K562 (cell line): ENCODE data around the gene PKD1L1. TPM values are rescaled to one million over a fixed set of nuclear protein-coding genes. Genes with fewer than 3 reads are reported as not detected.

Experiments used
- ATAC-seq: fragments of 200-7000 bp; cut with Tn5 transposase; 3 replicates; pipeline ENCODE4 v1.9.1; 2020; ENCODE audit warnings: moderate library complexity
- BruUV-seq: library from RNA; stranded (reverse); fragments of 400-500 nt; replicated peaks from 2 replicates; lab custom pipeline; 2021; lab: Mats Ljungman, UMichigan
- CTCF ChIA-PET: fragments of 300-600 bp; formaldehyde crosslinking; extraction: SDS; loops from one replicate; lab custom pipeline; 2021; ENCODE audit warnings: low intra/inter-chr PET ratio; lab: Yijun Ruan, JAX
- POLR2A ChIA-PET: fragments of 300-600, 350-650 bp; sonication (Branson Sonifier 250); formaldehyde crosslinking; extraction: SDS; loops from one replicate; lab custom pipeline; 2021; ENCODE audit warnings: antibody characterized with exemption, inconsistent platforms; lab: Yijun Ruan, JAX
- DNase-seq, 4 experiments: peaks; one replicate each; pipeline versions ENCODE4 v3.0.0 to v3.0.0-alpha.2; 2011 to 2018; ENCODE audit warnings: low spot score in 3 of 4, mixed read lengths in 3 of 4; ENCODE audit errors: extremely low read depth in 1 of 4
- FAIRE-seq: peaks from 2 replicates; lab custom pipeline; 2011; peaks lifted over from hg19 to GRCh38; lab: Jason Lieb, UNC
- H2AFZ ChIP-seq: 2 replicates; pipeline ENCODE4 v1.6.0; 2011; ENCODE audit warnings: low read depth, low read length, control low read depth, inconsistent platforms
- H3K27ac ChIP-seq: fragments of 200-600 bp; 3 replicates; pipeline ENCODE4 v1.8.0; 2011; ENCODE audit warnings: low read depth, mild to moderate bottlenecking, control low read depth, inconsistent platforms, low read length, moderate library complexity, mixed read lengths; ENCODE audit errors: extremely low read depth
- H3K27me3 ChIP-seq, 2 experiments: fragments of 300-600 bp in 1 of 2; 2 replicates in 1 of 2; 3 replicates in 1 of 2; pipeline versions ENCODE4 v1.6.0 to v1.8.0; 2011; ENCODE audit warnings: inconsistent platforms in 2 of 2, low read length in 2 of 2, mild to moderate bottlenecking in 1 of 2, mixed read lengths in 1 of 2, moderate library complexity in 1 of 2; ENCODE audit not compliant: control insufficient read depth in 2 of 2, insufficient read depth in 2 of 2
- H3K36me3 ChIP-seq: fragments of 300-600 bp; 3 replicates; pipeline ENCODE4 v1.8.0; 2011; ENCODE audit warnings: mild to moderate bottlenecking, low read length, inconsistent platforms; ENCODE audit not compliant: control insufficient read depth, insufficient read depth
- H3K4me1 ChIP-seq, 2 experiments: fragments of 200-600 bp in 1 of 2; replicated peaks in 1 of 2; 2 replicates in 1 of 2; 3 replicates in 1 of 2; pipeline versions ENCODE4 v1.5.1 to v1.8.0; 2011; ENCODE audit warnings: inconsistent platforms in 2 of 2, low read length in 2 of 2, mild to moderate bottlenecking in 1 of 2, mixed read lengths in 1 of 2, moderate library complexity in 1 of 2; ENCODE audit not compliant: control insufficient read depth in 2 of 2, insufficient read depth in 2 of 2
- H3K4me2 ChIP-seq: 2 replicates; pipeline ENCODE4 v1.6.1; 2011; ENCODE audit warnings: low read length, control low read depth, inconsistent platforms, mixed read lengths; ENCODE audit not compliant: insufficient read depth
- H3K4me3 ChIP-seq: fragments of 200-600 bp; sonication (generic), shearing (Covaris generic); 2 replicates; pipeline ENCODE4 v1.5.1; 2016; ENCODE audit warnings: control low read depth, inconsistent platforms
- H3K79me2 ChIP-seq: fragments of 200-600 bp; 3 replicates; pipeline ENCODE4 v1.8.0; 2011; ENCODE audit warnings: low read length, inconsistent platforms; ENCODE audit not compliant: control insufficient read depth, insufficient read depth
- H3K9ac ChIP-seq, 2 experiments: 2 replicates each; pipeline versions ENCODE4 v1.6.0 to v1.6.1; 2011; ENCODE audit warnings: low read depth in 2 of 2, low read length in 2 of 2, control low read depth in 1 of 2, inconsistent platforms in 1 of 2, mild to moderate bottlenecking in 1 of 2, mixed read lengths in 1 of 2; ENCODE audit not compliant: insufficient read depth in 1 of 2
- H3K9me1 ChIP-seq: one replicate; pipeline ENCODE4 v1.6.0; 2011; ENCODE audit warnings: inconsistent platforms, mild to moderate bottlenecking, low read length, moderate library complexity; ENCODE audit not compliant: control insufficient read depth, insufficient read depth
- H3K9me3 ChIP-seq: replicated peaks from 2 replicates; pipeline ENCODE4 v1.5.1; 2011; ENCODE audit warnings: low read depth, low read length, inconsistent platforms; ENCODE audit not compliant: control insufficient read depth, insufficient read depth
- H4K20me1 ChIP-seq: replicated peaks from 2 replicates; pipeline ENCODE4 v1.6.1; 2011; ENCODE audit warnings: low read length, inconsistent platforms, mixed read lengths; ENCODE audit not compliant: control insufficient read depth, insufficient read depth
- CEBPG ChIP-seq, 3 experiments: fragments of 200-800 bp in 1 of 3; sonication (Bioruptor generic) in 1 of 3; sonication (generic) in 1 of 3; formaldehyde crosslinking in 1 of 3; IDR thresholded peaks in 2 of 3; conservative IDR thresholded peaks in 1 of 3; 2 replicates each; pipeline versions ENCODE4 v1.6.1 to v1.8.0; 2016 to 2022; ENCODE audit warnings: missing compliant biosample characterization in 2 of 3, missing genetic modification characterization in 2 of 3, mild to moderate bottlenecking in 1 of 3, missing genetic modification reagents in 1 of 3
- KHSRP ChIP-seq: fragments of 450-650 bp; IDR thresholded peaks from 2 replicates; pipeline ENCODE4 v1.6.1; 2017
- NFE2L1 ChIP-seq: fragments of 450-650 bp; IDR thresholded peaks from 2 replicates; pipeline ENCODE4 v1.6.1; 2016; ENCODE audit warnings: missing genetic modification characterization, low read depth, mild to moderate bottlenecking, missing compliant biosample characterization, moderate library complexity, borderline replicate concordance
- SIRT6 ChIP-seq: IDR thresholded peaks from one replicate; pipeline ENCODE4 v1.6.1; 2012; ENCODE audit warnings: low read depth, mild to moderate bottlenecking, control low read depth, inconsistent platforms, low read length, moderate library complexity
- TEAD2 ChIP-seq: fragments of 450-650 bp; IDR thresholded peaks from 2 replicates; pipeline ENCODE4 v1.6.1; 2016; ENCODE audit warnings: missing genetic modification characterization, control low read depth, missing compliant biosample characterization
- WGBS: fragments of 100-300 bp; shearing (Covaris generic); methylation state at CpG from one replicate; pipeline ENCODE4 v1.1.6; 2016; ENCODE audit warnings: low coverage, mixed read lengths; ENCODE audit not compliant: insufficient coverage; ENCODE audit errors: missing lambda C conversion rate; 5-methylcytosine and 5-hydroxymethylcytosine counted together
- in situ Hi-C: fragments of 300-500 bp; cut with MboI; formaldehyde crosslinking; loops from 4 replicates; pipeline ENCODE4 v1.15.0; 2018; ENCODE audit warnings: inconsistent platforms, mixed read lengths
- intact Hi-C: fragments of 100-400 bp; cut with micrococcal nuclease; formaldehyde crosslinking; loops from 2 replicates; pipeline ENCODE4 v1.14.2; 2022
- polyA plus RNA-seq, 8 experiments: library from polyadenylated mRNA; depleted of rRNA in 4 of 8; stranded (reverse) in 5 of 8; unstranded in 3 of 8; fragments of >200 nt; fragmentation: Nextera tagmentation in 2 of 8; fragmentation: Illumina TruSeq in 1 of 8; extraction: Ambion mirVana in 2 of 8; extraction: Trizol in 1 of 8; gene quantifications; 2 replicates each; pipeline versions ENCODE4 v1.2.1 to v1.2.3, GENCODE V29; 2011 to 2014; ENCODE audit warnings: inconsistent platforms in 1 of 8, missing spikeins in 1 of 8
- total RNA-seq, 7 experiments: library from RNA; depleted of rRNA in 6 of 7; stranded (reverse); fragments of >200 nt in 6 of 7; fragmentation: Illumina TruSeq in 2 of 7; extraction: Trizol in 2 of 7; gene quantifications; 2 replicates each; pipeline versions ENCODE4 v1.2.1 to v1.2.3, GENCODE V29; 2011 to 2021; ENCODE audit warnings: low replicate concordance in 1 of 7
- TF ChIP-seq, protein P1 (sequence below): sonication (generic); formaldehyde crosslinking; IDR thresholded peaks from 2 replicates; pipeline ENCODE4 v1.8.0; 2023; ENCODE audit warnings: mild to moderate bottlenecking, missing genetic modification reagents

The PKD1L1 gene
- total and polyA plus RNA-seq, 9 of the 15 experiments (the other 6 are each of a cell fraction or from before 2014, with no cell fraction given): 0.01 to 0.02 TPM; not detected in 7

DNA sequence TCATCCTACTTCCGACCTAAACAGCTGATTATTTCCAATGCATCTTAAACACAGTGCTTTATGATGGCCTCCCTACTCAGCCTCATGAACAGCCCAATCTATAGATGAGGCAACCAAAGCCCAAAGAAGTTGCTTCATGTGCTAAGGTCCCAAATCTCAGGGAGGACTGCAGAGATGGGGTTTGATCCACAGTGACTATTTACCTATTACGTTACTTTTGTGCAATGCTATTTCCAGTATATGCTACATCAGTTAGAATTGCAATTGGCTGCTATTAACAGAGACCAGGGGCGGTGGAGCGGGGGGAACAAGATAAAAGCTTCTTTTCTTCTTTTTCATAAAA is 213.3 kb downstream of the PKD1L1 start:
- POLR2A ChIA-PET: no interaction called here
- H3K4me2 ChIP-seq: no peak overlapping the region
- 2% methylated on average over 4 of the region's 4 CpGs for WGBS
- no peak overlapping the region for H3K9ac ChIP-seq
- H3K9me1 ChIP-seq: no peaks in the 10 kb centered on the region
- DNase-seq: no peak
- H3K36me3 ChIP-seq: no peaks in the 10 kb centered on the region
- no peaks in the 10 kb centered on the region for H4K20me1 ChIP-seq
- intact Hi-C loops: no loop called here
- no peak for ATAC-seq
- H2AFZ ChIP-seq: no peak overlapping the region
- H3K4me3 ChIP-seq: no peak overlapping the region
- no peak for TF ChIP-seq KHSRP
- no peak for TF ChIP-seq CEBPG (CRISPR knock-in tag; IDR thresholded peaks at IDR 0.05)
- no peak for TF ChIP-seq CEBPG (tag; conservative IDR thresholded peaks at IDR 0.05 in 1 of 2, IDR thresholded peaks at IDR 0.05 in 1 of 2)
- no peak for TF ChIP-seq SIRT6
- no peak for TF ChIP-seq TEAD2 (tag)
- TF ChIP-seq, protein P1, sequence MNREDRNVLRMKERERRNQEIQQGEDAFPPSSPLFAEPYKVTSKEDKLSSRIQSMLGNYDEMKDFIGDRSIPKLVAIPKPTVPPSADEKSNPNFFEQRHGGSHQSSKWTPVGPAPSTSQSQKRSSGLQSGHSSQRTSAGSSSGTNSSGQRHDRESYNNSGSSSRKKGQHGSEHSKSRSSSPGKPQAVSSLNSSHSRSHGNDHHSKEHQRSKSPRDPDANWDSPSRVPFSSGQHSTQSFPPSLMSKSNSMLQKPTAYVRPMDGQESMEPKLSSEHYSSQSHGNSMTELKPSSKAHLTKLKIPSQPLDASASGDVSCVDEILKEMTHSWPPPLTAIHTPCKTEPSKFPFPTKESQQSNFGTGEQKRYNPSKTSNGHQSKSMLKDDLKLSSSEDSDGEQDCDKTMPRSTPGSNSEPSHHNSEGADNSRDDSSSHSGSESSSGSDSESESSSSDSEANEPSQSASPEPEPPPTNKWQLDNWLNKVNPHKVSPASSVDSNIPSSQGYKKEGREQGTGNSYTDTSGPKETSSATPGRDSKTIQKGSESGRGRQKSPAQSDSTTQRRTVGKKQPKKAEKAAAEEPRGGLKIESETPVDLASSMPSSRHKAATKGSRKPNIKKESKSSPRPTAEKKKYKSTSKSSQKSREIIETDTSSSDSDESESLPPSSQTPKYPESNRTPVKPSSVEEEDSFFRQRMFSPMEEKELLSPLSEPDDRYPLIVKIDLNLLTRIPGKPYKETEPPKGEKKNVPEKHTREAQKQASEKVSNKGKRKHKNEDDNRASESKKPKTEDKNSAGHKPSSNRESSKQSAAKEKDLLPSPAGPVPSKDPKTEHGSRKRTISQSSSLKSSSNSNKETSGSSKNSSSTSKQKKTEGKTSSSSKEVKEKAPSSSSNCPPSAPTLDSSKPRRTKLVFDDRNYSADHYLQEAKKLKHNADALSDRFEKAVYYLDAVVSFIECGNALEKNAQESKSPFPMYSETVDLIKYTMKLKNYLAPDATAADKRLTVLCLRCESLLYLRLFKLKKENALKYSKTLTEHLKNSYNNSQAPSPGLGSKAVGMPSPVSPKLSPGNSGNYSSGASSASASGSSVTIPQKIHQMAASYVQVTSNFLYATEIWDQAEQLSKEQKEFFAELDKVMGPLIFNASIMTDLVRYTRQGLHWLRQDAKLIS (CRISPR knock-in tag): no peak
- no peak for TF ChIP-seq NFE2L1 (tag)
- in situ Hi-C loops: no loop called here
- no peaks in the 10 kb centered on the region for H3K4me1 ChIP-seq
- CTCF ChIA-PET: no interaction called here
- no peaks in the 10 kb centered on the region for H3K9me3 ChIP-seq
- no peak overlapping the region for H3K27ac ChIP-seq
- BruUV-seq: no TSS peak
- H3K79me2 ChIP-seq: no peaks in the 10 kb centered on the region
- no peak for FAIRE-seq
- H3K27me3 ChIP-seq: peaks cover 4 to 55% of the 10 kb centered on the region in 2 experiments; a peak in 4 of 5 replicates
